Measurements from ENCODE around the gene INSM2.

- no peak for TF ChIP-seq CTCF (conservative IDR thresholded peaks at IDR 0.05; ENCODE audit: low read length)
- no peak for TF ChIP-seq EZH2phosphoT487 (IDR thresholded peaks at IDR 0.05; ENCODE audit: borderline replicate concordance, low read depth, low read length)
Measured at GRCh38 chr14:35512765-35513164, 21.2 kb upstream of the INSM2 start.

Measured in OCI-LY7 (cell line).